G401.6 (cell line): ENCODE data around the gene PRR12.

Experiments used
- FAIRE-seq: peaks from 2 replicates; lab custom pipeline; 2012; peaks lifted over from hg19 to GRCh38; lab: Jason Lieb, UNC

The PRR12 gene

DNA sequence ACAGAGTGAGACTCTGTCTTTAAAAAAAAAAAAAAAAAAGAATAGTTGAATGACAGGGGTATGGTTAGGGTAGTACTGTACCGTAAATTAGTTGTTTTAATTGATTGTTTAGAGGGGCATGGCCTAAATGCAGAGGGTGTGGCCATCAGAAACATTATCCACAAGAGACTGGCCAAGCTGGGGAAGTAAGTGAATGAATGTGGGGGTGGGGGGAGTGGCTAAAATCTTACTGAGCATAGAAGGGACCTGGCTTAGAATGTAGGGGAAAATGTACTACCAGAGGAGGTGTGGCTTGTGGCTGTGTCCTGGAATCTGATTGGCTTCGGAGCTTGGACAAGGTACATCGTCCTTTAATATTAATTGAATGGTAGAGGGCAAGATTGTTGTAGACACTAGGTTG, 78.5 kb downstream of the PRR12 start:
- FAIRE-seq: no peak

- FAIRE-seq: peak; percentile 28
These were observed 81.3 kb downstream of the PRR12 start for GRCh38 chr19:49672131-49672919.
